Upper lobe of left lung (tissue), 4 donors: ENCODE results near the gene ANAPC16.

Experiments used
- EP300 ChIP-seq, 4 donors: sonication (generic); formaldehyde crosslinking; IDR thresholded peaks; one replicate each; pipeline ENCODE4 v1.5.1; 2017; ENCODE audit warnings: antibody characterized with exemption in 4 of 4, control low read depth in 2 of 4
- TF ChIP-seq, protein P1 (sequence below), 6 experiments: fragments of 450-650 bp in 4 of 6; fragments of 200-600 bp in 2 of 6; sonication (generic) in 2 of 6; IDR thresholded peaks; one replicate each; pipeline ENCODE4 v1.5.1; 2016 to 2019; ENCODE audit warnings: antibody characterized with exemption in 6 of 6

DNA sequence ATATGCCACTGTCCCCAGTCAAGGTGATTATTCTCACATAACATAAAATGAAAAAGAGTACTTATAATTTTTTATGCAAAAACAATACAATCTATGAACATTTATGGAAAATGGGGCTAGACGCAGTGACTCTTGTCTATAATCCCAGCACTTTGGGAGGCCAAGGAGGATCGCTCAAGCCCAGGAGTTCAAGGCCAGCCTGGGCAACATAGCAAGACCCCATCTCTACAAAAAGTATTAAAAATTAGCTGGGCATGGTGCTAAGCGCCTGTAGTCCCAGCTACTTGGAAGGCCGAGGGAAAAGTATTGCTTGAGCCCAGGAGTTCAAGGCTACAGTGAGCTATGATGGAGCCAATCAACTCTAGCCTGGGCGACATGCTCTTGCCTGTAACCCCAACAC lies 14.5 kb upstream of the ANAPC16 start:
- TF ChIP-seq, protein P1, sequence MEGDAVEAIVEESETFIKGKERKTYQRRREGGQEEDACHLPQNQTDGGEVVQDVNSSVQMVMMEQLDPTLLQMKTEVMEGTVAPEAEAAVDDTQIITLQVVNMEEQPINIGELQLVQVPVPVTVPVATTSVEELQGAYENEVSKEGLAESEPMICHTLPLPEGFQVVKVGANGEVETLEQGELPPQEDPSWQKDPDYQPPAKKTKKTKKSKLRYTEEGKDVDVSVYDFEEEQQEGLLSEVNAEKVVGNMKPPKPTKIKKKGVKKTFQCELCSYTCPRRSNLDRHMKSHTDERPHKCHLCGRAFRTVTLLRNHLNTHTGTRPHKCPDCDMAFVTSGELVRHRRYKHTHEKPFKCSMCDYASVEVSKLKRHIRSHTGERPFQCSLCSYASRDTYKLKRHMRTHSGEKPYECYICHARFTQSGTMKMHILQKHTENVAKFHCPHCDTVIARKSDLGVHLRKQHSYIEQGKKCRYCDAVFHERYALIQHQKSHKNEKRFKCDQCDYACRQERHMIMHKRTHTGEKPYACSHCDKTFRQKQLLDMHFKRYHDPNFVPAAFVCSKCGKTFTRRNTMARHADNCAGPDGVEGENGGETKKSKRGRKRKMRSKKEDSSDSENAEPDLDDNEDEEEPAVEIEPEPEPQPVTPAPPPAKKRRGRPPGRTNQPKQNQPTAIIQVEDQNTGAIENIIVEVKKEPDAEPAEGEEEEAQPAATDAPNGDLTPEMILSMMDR (IDR thresholded peaks at IDR 0.05) = no peak
- no peak for TF ChIP-seq EP300 (IDR thresholded peaks at IDR 0.05)
